ENCODE data around the gene LRRC71.

Gene LRRC71

GRCh38 chr1:156895927-156896326, 24.5 kb upstream of the LRRC71 start:
- no peak overlapping the region for H3K4me3 ChIP-seq (ENCODE audit: low read depth, low read length)
- TF ChIP-seq CTCF (conservative IDR thresholded peaks at IDR 0.05; ENCODE audit: low read depth, low read length) = no peak
- no peak for DNase-seq (ENCODE audit: low read depth)

- H3K4me3 ChIP-seq (ENCODE audit: low read depth, low read length) = no peak overlapping the region
Observed at GRCh38 chr1:156896490-156897033, 23.9 kb upstream of the LRRC71 start.

GRCh38 chr1:156897078-156897825, 23.2 kb upstream of the LRRC71 start:
- TF ChIP-seq CTCF (conservative IDR thresholded peaks at IDR 0.05; ENCODE audit: low read depth, low read length) = no peak
- no peak overlapping the region for H3K4me3 ChIP-seq (ENCODE audit: low read depth, low read length)
- DNase-seq (ENCODE audit: low read depth) = peak; percentile 66

More at GRCh38 chr1:156896490-156897033, 23.9 kb upstream of the LRRC71 start:
- DNase-seq (ENCODE audit: low read depth) = peak; percentile 69
- no peak for TF ChIP-seq CTCF (conservative IDR thresholded peaks at IDR 0.05; ENCODE audit: low read depth, low read length)

GRCh38 chr1:156898161-156898566, 22.3 kb upstream of the LRRC71 start:
- DNase-seq (ENCODE audit: low read depth) = peak; percentile 86
- no peak overlapping the region for H3K4me3 ChIP-seq (ENCODE audit: low read depth, low read length)
- no peak for TF ChIP-seq CTCF (conservative IDR thresholded peaks at IDR 0.05; ENCODE audit: low read depth, low read length)

- no peak for TF ChIP-seq CTCF (conservative IDR thresholded peaks at IDR 0.05; ENCODE audit: low read depth, low read length)
- H3K4me3 ChIP-seq (ENCODE audit: low read depth, low read length) = no peak overlapping the region
- DNase-seq (ENCODE audit: low read depth) = no peak
Observed at GRCh38 chr1:156898971-156899664, 21.3 kb upstream of the LRRC71 start.

- H3K4me3 ChIP-seq (ENCODE audit: low read depth, low read length) = no peak overlapping the region
- no peak for TF ChIP-seq CTCF (conservative IDR thresholded peaks at IDR 0.05; ENCODE audit: low read depth, low read length)
- peak; percentile 87 for DNase-seq (ENCODE audit: low read depth)
Observed at GRCh38 chr1:156899956-156900718, 20.3 kb upstream of the LRRC71 start.

All from choroid plexus epithelial cell (primary cell).